Measurements from ENCODE around the gene EGLN3. TPM values are rescaled to one million over a fixed set of nuclear protein-coding genes. Genes with fewer than 3 reads are reported as not detected.

The EGLN3 gene
- total RNA-seq, 3 donors from 2014 or later (not counting 1 experiment from before 2014, with no cell fraction given): 0.52 to 1.1 (median 0.57) TPM

DNA sequence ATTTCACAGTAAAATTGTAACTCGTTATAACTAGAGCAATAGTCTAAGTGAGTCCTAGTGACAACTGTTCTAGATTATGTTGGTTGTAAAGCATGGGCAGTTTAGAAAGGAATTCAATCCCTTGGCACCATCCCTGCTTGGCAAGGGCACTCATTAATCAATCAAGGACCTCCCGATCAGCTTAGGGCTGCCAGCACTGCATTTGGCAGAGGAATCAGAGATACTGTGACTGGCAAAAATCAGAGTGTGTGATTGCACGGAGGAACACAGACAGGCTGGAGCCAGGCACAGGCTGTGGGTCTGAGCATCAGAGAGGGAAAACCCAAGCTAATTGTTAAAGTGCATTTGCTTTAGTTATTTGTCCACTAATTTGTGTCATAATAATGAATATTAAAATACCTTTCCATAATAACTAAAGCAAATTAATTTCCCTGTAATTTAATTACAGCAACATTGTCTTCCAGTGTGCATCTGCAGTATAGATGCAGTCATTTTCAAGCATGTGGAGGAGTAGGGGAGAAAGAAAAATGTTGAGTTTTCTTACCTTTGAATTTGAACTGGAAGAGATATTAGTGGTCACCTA, 3.2 kb upstream of the EGLN3 start:
- TF ChIP-seq, protein P1, sequence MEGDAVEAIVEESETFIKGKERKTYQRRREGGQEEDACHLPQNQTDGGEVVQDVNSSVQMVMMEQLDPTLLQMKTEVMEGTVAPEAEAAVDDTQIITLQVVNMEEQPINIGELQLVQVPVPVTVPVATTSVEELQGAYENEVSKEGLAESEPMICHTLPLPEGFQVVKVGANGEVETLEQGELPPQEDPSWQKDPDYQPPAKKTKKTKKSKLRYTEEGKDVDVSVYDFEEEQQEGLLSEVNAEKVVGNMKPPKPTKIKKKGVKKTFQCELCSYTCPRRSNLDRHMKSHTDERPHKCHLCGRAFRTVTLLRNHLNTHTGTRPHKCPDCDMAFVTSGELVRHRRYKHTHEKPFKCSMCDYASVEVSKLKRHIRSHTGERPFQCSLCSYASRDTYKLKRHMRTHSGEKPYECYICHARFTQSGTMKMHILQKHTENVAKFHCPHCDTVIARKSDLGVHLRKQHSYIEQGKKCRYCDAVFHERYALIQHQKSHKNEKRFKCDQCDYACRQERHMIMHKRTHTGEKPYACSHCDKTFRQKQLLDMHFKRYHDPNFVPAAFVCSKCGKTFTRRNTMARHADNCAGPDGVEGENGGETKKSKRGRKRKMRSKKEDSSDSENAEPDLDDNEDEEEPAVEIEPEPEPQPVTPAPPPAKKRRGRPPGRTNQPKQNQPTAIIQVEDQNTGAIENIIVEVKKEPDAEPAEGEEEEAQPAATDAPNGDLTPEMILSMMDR (IDR thresholded peaks at IDR 0.05): no peak
- Mint-ChIP-seq H3K27me3 (ENCODE audit: low read depth in 2 of 2) (peaks cover 24 to 34% of the 10 kb centered on the region in 2 donors), H3K36me3 (no peaks in the 10 kb centered on the region), H3K27ac (no peak overlapping the region), H3K4me1 (peaks cover 10% of the 10 kb centered on the region in 2 donors), H3K4me3 (no peak overlapping the region), H3K9me3 (no peaks in the 10 kb centered on the region)
- Histone ChIP-seq H3K27ac (ENCODE audit: low read length) (no peak overlapping the region), H3K4me3 (ENCODE audit: low read length) (no peak overlapping the region), H3K27me3 (ENCODE audit: control insufficient read depth, insufficient read depth, low read length) (peaks cover 24% of the 10 kb centered on the region), H3K36me3 (ENCODE audit: control insufficient read depth, insufficient read depth, low read length) (no peaks in the 10 kb centered on the region), H3K9me3 (ENCODE audit: control insufficient read depth, insufficient read depth, low read length) (no peaks in the 10 kb centered on the region), H3K4me1 (ENCODE audit: control insufficient read depth, insufficient read depth, low read length) (peaks cover 18% of the 10 kb centered on the region)
- ATAC-seq (no peak), DNase-seq (no peak)
- intact Hi-C loops (cut with micrococcal nuclease): no loop called here
- 92% methylated on average over 3 of the region's 3 CpGs for WGBS (ENCODE audit: insufficient coverage)

DNA sequence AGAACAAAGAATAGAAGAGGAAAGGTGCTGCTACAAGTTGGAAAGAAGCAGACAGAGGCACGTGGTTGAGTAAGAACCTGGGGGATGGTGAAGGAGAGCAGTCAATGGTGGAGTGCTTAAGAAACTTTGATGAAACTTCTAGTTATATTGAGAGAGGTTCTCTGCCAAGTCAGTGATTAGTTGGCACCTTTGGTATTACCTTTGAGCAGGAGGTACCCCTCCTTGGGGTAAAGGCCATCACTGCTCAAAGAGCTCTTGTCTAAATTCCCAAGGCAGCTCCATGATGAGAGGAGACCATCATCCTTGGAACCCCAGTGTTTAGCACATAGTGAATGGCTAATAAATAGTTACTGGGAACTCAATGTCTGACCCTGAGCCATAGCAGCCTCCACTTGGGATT, 1.7 kb upstream of the EGLN3 start:
- Mint-ChIP-seq H3K4me3 (no peak overlapping the region), H3K36me3 (no peaks in the 10 kb centered on the region), H3K4me1 (peaks cover 10% of the 10 kb centered on the region in 2 donors), H3K27me3 (ENCODE audit: low read depth in 2 of 2) (peaks cover 31 to 50% of the 10 kb centered on the region in 2 donors), H3K9me3 (no peaks in the 10 kb centered on the region), H3K27ac (no peak overlapping the region)
- Histone ChIP-seq H3K27me3 (ENCODE audit: control insufficient read depth, insufficient read depth, low read length) (peaks cover 24% of the 10 kb centered on the region), H3K4me1 (ENCODE audit: control insufficient read depth, insufficient read depth, low read length) (peaks cover 18% of the 10 kb centered on the region), H3K36me3 (ENCODE audit: control insufficient read depth, insufficient read depth, low read length) (no peaks in the 10 kb centered on the region), H3K9me3 (ENCODE audit: control insufficient read depth, insufficient read depth, low read length) (no peaks in the 10 kb centered on the region), H3K4me3 (ENCODE audit: low read length) (no peak overlapping the region), H3K27ac (ENCODE audit: low read length) (no peak overlapping the region)
- DNase-seq (no peak), ATAC-seq (no peak)
- TF ChIP-seq, protein P1 (IDR thresholded peaks at IDR 0.05): no peak
- intact Hi-C loops (cut with micrococcal nuclease): no loop called here
- 68% methylated on average over 1 of the region's 1 CpG for WGBS (ENCODE audit: insufficient coverage)

DNA sequence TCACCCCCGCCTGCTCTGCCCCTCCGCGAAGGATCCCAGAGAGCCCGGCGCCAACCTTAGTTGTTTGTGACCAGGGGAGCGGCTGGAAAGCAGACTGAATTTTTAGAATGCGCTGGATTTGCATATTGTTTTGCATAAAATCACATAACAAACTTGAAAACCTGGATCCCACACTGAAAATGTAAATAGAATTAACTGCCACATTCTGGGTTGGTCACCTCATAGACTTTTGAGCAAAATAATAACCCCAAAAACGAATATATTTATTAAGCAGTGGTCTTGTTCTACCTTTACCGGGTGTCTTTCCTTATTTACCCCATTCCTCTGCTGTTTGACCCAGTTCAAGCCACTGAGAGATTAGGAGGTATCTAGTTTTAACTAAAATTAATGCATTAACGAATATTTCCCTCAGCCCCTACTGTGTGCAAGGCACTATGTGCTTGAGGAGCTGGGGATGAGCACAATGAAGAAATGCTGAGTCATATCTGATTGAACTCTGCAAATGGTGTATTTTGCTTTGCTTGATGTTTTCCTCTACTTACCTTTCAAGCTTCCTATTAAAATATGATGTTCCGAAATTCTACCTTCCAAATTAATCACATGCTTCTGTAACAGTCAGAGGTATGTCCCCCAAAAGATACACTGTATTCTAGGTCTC, 438 bp upstream of the EGLN3 start:
- H3K36me3 Mint-ChIP-seq: no peaks in the 10 kb centered on the region
- intact Hi-C loops (cut with micrococcal nuclease): no loop called here
- TF ChIP-seq, protein P1 (IDR thresholded peaks at IDR 0.05): no peak
- ATAC-seq (no peak), DNase-seq (no peak)
- Histone ChIP-seq H3K27ac (ENCODE audit: low read length) (no peak overlapping the region), H3K4me1 (ENCODE audit: control insufficient read depth, insufficient read depth, low read length) (peaks cover 18% of the 10 kb centered on the region), H3K4me3 (ENCODE audit: low read length) (peak overlapping the region; percentile 65), H3K9me3 (ENCODE audit: control insufficient read depth, insufficient read depth, low read length) (no peaks in the 10 kb centered on the region), H3K27me3 (ENCODE audit: control insufficient read depth, insufficient read depth, low read length) (peaks cover 24% of the 10 kb centered on the region), H3K36me3 (ENCODE audit: control insufficient read depth, insufficient read depth, low read length) (no peaks in the 10 kb centered on the region)
- peaks cover 18 to 19% of the 10 kb centered on the region in 2 donors for H3K4me1 Mint-ChIP-seq
- 15% methylated on average over 9 of the region's 11 CpGs for WGBS (ENCODE audit: insufficient coverage)
- peaks cover 33 to 60% of the 10 kb centered on the region in 2 donors for H3K27me3 Mint-ChIP-seq (ENCODE audit: low read depth in 2 of 2)
- H3K9me3 Mint-ChIP-seq: no peaks in the 10 kb centered on the region
- H3K27ac Mint-ChIP-seq: no peak overlapping the region
- peak overlapping the region; percentile 64 for H3K4me3 Mint-ChIP-seq

Measured in natural killer cell (primary cell).